Activated CD8-positive, alpha-beta T cell treated with anti-CD3 and anti-CD28 coated beads for 36 hours (primary cell): Measurements from ENCODE around the gene B3GALT2. TPM values are rescaled to one million over a fixed set of nuclear protein-coding genes. Genes with fewer than 3 reads are reported as not detected.

Source experiments
- ATAC-seq: fragments of 200-7000 bp; cut with Tn5 transposase; one replicate; pipeline ENCODE4 v1.10.0; 2021; ENCODE audit warnings: mild to moderate bottlenecking, moderate library complexity
- CTCF ChIA-PET: fragments of 350-600 bp; sonication (Branson Sonifier 250); formaldehyde crosslinking; loops from one replicate; lab custom pipeline; 2021; ENCODE audit warnings: antibody characterized with exemption; lab: Charles Lee
- POLR2A ChIA-PET: fragments of 350-600 bp; sonication (Branson Sonifier 250); formaldehyde crosslinking; loops from one replicate; lab custom pipeline; 2021; ENCODE audit warnings: antibody characterized with exemption; lab: Charles Lee
- DNase-seq: peaks from one replicate; pipeline ENCODE4 v3.0.0-alpha.2; 2020
- H3K27ac Mint-ChIP-seq: one replicate; pipeline ENCODE4 v1.8.0; 2021; ENCODE audit warnings: mild to moderate bottlenecking, mixed read lengths
- H3K27me3 Mint-ChIP-seq: one replicate; pipeline ENCODE4 v1.8.0; 2021; ENCODE audit warnings: mixed read lengths
- H3K36me3 Mint-ChIP-seq: one replicate; pipeline ENCODE4 v1.8.0; 2021; ENCODE audit warnings: low read depth, mixed read lengths
- H3K4me1 Mint-ChIP-seq: one replicate; pipeline ENCODE4 v1.8.0; 2021; ENCODE audit warnings: low read depth, mixed read lengths
- H3K4me3 Mint-ChIP-seq: one replicate; pipeline ENCODE4 v1.8.0; 2021; ENCODE audit warnings: mild to moderate bottlenecking, moderate library complexity, mixed read lengths
- H3K9me3 Mint-ChIP-seq: one replicate; pipeline ENCODE4 v1.8.0; 2021; ENCODE audit warnings: mixed read lengths
- intact Hi-C: fragments of 100-400 bp; cut with micrococcal nuclease; formaldehyde crosslinking; loops from one replicate; pipeline ENCODE4 v1.10.0; 2022
- microRNA-seq: library from miRNA; unstranded; fragments of <30 nt; microRNA quantifications from one replicate; pipeline ENCODE4 v1.2.0, GENCODE V29; 2022; ENCODE audit warnings: borderline microRNAs expressed, borderline replicate concordance
- total RNA-seq, 2 experiments: library from RNA; stranded (reverse); gene quantifications; one replicate each; pipeline ENCODE4 v1.2.3, GENCODE V29; 2021
- TF ChIP-seq, protein P1 (sequence below): fragments of 200-600 bp; IDR thresholded peaks from one replicate; pipeline ENCODE4 v1.8.0; 2022; ENCODE audit warnings: antibody characterized with exemption, mild to moderate bottlenecking

Gene B3GALT2
- total RNA-seq, 2 experiments from 2014 or later: 0.18 TPM; not detected in 1

DNA sequence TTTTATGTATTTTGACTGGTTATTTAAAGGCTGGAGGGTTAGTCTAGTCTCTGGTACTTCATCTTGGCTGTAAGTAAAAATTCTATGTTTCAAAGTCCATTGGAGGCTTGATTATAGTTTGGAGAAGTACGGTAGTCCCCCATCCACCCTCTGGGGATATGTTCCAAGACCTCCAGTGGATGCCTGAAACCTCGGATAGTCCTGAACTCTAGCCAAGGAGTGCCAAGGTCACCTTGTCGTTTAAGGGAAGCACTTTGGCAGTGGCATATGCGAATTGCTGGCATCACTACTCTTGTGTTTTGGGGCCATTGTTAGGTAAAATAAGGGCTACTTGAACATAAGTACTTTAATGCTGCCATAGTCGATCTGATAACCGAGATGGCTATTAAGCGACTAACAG lies 46.2 kb downstream of the B3GALT2 start:
- ChIA-PET CTCF (no interaction called here), POLR2A (no interaction called here)

DNA sequence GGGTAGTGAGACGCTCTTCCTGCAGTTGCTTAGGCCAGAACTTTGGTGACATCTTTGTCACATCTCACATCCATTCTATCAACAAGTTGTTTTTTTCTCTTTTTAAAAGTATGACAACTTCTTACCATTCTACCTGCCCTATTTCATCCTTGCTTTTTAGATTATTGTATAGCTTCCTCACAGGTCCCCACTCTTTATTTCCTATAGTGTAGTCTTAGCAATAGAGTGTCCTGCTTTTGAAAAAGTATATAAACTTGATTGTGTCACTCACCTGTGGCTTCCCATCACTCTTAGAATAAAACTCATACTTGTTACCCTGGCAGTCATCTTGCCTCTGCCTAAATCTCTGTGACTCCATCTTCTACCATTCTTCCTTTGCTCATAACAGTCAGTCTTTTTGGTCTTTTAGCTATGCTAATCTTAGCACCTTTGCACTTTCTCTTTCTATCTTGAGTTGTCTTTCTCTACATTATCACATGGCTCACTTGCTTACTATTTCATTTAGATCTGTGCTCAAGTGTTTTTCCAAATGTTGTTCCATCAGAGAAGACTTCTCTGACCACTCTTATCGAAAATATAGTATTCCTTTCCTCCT lies 55.0 kb downstream of the B3GALT2 start:
- no peaks in the 10 kb centered on the region for H3K9me3 Mint-ChIP-seq
- TF ChIP-seq, protein P1, sequence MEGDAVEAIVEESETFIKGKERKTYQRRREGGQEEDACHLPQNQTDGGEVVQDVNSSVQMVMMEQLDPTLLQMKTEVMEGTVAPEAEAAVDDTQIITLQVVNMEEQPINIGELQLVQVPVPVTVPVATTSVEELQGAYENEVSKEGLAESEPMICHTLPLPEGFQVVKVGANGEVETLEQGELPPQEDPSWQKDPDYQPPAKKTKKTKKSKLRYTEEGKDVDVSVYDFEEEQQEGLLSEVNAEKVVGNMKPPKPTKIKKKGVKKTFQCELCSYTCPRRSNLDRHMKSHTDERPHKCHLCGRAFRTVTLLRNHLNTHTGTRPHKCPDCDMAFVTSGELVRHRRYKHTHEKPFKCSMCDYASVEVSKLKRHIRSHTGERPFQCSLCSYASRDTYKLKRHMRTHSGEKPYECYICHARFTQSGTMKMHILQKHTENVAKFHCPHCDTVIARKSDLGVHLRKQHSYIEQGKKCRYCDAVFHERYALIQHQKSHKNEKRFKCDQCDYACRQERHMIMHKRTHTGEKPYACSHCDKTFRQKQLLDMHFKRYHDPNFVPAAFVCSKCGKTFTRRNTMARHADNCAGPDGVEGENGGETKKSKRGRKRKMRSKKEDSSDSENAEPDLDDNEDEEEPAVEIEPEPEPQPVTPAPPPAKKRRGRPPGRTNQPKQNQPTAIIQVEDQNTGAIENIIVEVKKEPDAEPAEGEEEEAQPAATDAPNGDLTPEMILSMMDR: no peak
- ATAC-seq: peak; percentile 68
- no peak for DNase-seq
- peaks cover 33% of the 10 kb centered on the region for H3K4me1 Mint-ChIP-seq
- CTCF ChIA-PET: interaction anchor here (0.6 kb wide), 1 partner anchor 71 kb away, joined by 3 read pairs; no protein-coding TSS in a partner anchor
- no peak overlapping the region for H3K4me3 Mint-ChIP-seq
- POLR2A ChIA-PET: interaction anchor here (0.8 kb wide), 1 partner anchor 11 kb away, joined by 3 read pairs; no protein-coding TSS in a partner anchor
- H3K27ac Mint-ChIP-seq: peak overlapping the region; percentile 27
- H3K36me3 Mint-ChIP-seq: peaks cover 33% of the 10 kb centered on the region
- intact Hi-C loops: no loop called here
- H3K27me3 Mint-ChIP-seq: no peaks in the 10 kb centered on the region

More for the DNA sequence above, 46.2 kb downstream of the B3GALT2 start:
- Mint-ChIP-seq H3K27me3 (no peaks in the 10 kb centered on the region), H3K4me3 (no peak overlapping the region), H3K36me3 (peaks cover 43% of the 10 kb centered on the region), H3K4me1 (peaks cover 20% of the 10 kb centered on the region), H3K27ac (no peak overlapping the region), H3K9me3 (no peaks in the 10 kb centered on the region)
- DNase-seq (no peak), ATAC-seq (no peak)
- TF ChIP-seq, protein P1: no peak
- intact Hi-C loops: no loop called here

Small RNA genes within 50 kb of the gene (microRNA-seq; reads per million reads assigned to microRNA genes)
- not detected for gene MIR1278

Other genes with a start within 250 kb of the B3GALT2 start
- gene UCHL5, start 127.3 kb downstream of the B3GALT2 start, total RNA-seq: 10 to 100 TPM; 81.3 to 85.7 TPM
- 10 to 100 TPM; 56.2 to 63.4 TPM for gene RO60, start 127.0 kb downstream of the B3GALT2 start, total RNA-seq
- gene GLRX2, start 81.2 kb downstream of the B3GALT2 start, total RNA-seq: 10 to 100 TPM; 24.3 to 29.5 TPM
- 10 to 100 TPM; 45.1 to 50.2 TPM for gene CDC73, start 64.6 kb downstream of the B3GALT2 start, total RNA-seq